ENCODE data around the gene NDUFB7.
"Not testable (repeated sequence)": the region's sequence is repeated elsewhere in the genome, so short reads cannot be mapped to it uniquely, and the experiment has no call there.

Gene NDUFB7

DNA sequence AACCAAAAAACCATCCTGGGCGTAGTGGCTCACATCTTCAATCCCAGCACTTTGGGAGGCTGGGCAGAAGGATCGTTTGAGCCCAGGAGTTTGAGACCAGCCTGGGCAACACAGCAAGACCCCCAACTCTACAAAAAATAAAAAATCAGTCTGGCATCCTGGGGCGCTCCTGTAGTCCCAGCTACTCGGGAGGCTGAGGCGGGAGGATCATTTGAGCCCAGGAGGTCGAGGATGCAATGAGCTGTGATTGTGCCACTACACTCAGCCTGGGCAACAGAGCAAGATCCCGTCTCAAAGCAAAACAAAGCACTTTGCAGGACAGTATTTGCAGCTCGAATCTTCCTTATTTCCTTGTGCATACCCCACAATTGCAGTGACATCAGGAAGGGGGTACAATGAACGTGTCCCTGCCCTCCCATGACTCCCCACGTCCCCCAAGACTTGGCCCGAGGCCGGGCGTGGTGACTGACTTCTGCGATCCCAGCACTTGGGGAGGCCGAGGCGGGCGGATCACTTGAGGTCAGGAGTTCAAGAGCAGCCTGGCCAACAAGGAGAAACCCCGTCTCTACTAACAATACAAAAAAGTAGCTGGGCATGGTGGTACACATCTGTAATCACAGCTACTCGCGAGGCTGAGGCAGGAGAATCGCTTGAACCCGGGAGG, 870 bp downstream of the NDUFB7 start:
- no peak for DNase-seq (ENCODE audit: low read depth)

DNA sequence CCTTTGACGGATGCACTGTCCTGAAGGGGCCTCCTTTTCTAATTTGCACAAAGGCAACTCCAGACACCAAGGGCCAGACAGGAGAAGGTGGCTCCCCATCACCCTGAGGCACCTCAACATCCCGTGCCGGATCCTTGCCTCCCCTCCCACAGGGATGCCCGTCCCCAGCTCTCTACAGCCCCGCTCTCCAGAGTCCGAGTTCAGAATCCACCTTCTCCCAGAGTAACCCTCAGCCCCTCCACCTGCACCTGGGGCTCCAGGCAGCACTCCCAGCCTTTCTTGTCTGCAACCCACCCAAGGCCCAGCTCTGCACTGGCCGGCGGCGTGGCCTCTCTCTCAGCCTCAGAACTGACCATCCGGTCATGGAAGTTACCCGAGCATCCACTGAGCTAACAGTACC, 4.8 kb downstream of the NDUFB7 start:
- no peak for DNase-seq (ENCODE audit: low read depth)

- DNase-seq (ENCODE audit: low read depth), result no peak
These were observed 5.2 kb downstream of the NDUFB7 start for GRCh38 chr19:14566712-14567077.

DNA sequence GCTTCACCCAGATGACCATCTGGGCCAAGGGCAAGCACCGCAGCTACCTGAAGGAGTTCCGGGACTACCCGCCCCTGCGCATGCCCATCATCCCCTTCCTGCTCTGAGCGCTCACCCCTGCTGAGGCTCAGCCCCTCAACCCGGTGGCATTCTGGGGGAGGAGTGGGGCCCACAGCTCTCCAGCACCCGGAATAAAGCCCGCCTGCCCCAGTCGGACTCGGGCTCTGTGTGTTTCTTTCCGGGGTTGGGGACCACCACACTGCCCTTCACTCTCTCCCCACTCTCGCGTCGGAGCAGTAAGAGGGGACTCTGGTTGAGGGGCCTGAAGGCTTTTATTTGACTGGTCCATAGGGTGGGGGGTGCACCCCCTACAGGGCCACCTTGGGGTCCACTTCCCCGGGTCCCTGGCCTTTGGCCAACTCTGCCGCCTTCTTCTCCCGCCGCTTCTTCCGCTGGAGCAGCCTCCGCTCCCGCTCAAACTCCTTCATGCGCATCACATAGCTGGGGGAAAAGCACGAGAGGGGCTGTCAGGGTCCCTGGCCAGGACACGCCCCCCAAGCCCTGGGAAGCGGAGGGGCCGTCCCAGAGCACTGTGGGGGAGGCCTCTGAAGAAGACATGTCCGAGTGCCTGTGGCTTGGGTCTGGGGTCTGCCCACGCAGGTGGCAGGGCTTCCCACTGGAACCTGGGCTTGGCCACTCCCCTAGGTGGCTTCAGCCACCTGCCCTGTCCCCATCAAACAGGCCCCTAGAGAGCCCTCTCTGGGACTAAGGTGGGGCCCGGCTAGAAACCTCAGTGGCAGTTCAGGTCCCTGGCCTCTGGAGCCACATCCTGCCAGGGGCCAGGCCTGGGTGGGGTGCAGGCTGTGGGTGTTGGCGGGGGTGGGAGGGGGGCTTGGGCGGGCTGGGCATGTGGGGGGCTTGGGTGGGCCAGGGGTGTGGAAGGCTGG, 5.8 kb downstream of the NDUFB7 start:
- no peak for DNase-seq (ENCODE audit: low read depth)

GRCh38 chr19:14565298-14565679, 6.6 kb downstream of the NDUFB7 start:
- no peak for DNase-seq (ENCODE audit: low read depth)

GRCh38 chr19:14564652-14565297, 7.1 kb downstream of the NDUFB7 start:
- DNase-seq (ENCODE audit: low read depth), result not testable (repeated sequence)

DNA sequence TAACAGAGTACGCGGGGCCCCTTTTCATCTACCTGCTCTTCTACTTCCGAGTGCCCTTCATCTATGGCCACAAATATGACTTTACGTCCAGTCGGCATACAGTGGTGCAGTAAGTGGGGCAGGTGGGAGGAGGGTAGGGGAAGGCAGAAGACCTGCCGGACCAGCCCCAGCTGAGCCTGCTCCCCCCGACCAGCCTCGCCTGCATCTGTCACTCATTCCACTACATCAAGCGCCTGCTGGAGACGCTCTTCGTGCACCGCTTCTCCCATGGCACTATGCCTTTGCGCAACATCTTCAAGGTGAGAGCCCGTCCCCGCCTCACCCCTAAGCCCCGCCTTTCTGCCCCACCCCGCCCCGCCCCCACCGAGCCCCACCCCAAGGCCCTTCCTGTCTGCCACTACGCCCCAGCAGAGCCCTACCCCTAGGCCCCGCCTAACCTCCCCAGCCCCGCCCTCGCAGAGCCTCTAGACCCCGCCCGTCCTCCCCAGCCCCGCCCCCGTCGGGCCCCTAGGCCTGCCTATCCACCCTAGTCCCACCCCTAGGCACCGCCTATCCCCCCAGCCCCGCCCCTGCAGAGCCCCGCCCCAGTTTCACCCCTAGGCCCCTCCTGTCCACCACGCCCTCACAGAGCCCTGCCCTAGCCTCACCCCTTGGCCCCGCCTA, 7.7 kb downstream of the NDUFB7 start:
- no peak for DNase-seq (ENCODE audit: low read depth)

GRCh38 chr19:14563590-14563926, 8.3 kb downstream of the NDUFB7 start:
- DNase-seq (ENCODE audit: low read depth), result no peak

DNA sequence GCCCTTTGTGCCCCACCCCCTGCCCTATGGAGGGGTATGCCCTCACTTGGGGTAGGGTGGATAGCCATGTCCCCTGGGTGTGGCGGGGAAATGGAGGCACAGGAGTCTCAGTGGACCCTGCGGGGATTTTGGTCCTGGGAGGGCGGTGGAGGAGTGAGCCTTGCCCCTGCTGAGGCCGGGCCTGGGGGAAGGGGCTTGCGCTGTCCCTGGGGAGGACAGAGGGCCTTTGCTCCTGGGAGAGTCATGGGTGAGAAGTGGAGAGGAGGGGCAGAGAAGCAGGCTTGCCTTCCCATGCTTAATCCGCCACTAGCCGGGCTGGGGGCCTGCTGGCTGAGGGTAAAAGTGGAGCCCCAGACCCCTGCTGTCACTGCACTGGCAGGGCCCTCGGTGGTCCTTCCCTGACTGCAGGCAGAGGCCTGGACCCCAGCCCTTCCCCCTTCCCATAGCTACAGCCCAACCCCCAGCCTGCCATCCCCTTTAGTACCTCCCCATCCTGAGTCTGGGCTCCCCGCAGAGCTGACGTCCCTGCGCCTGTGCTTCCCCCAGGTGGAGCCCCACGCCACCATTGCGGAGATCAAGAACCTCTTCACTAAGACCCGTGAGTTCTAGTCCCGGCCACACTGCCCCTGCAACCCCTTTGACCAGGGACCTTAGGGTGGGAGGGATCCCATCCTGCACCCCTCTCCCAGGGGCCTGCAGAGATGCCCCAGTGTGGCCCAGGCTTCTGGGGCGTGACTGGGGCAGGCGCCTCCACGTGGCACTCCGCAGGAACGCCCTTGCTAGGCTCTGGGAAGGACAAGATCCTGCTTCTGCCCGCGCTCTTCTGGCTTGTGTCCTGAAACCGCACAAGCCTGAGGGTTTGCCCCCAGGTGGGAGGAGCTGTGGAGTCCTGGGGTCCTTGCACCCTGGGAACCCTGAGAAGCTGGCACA, 8.9 kb downstream of the NDUFB7 start:
- DNase-seq (ENCODE audit: low read depth), result no peak

DNA sequence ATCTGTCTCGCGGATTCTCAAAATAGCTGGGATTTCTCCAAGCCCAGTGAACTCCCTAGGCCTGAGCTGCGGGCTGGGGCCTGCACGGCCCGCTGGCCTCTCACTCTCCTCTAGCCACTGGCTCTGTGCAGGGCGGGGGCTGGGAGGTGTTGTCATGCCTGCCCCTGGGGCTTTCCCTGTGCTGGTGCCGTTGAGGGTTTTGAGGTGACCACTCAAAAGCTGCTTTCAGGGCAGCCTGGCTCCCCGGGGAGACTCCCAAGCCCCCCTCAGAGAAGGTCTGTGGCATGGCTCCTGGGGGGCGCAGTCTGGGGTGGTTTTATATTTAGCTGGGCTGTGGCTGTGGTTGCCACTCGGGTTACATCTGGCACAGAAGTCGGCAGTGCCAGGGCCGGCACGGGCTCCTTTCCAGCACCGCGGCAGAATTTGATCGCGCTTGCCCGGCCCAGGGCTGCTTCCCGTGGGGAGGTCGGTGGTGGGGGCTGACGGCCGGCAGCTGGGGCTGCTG, 10.0 kb downstream of the NDUFB7 start:
- no peak for DNase-seq (ENCODE audit: low read depth)

DNA sequence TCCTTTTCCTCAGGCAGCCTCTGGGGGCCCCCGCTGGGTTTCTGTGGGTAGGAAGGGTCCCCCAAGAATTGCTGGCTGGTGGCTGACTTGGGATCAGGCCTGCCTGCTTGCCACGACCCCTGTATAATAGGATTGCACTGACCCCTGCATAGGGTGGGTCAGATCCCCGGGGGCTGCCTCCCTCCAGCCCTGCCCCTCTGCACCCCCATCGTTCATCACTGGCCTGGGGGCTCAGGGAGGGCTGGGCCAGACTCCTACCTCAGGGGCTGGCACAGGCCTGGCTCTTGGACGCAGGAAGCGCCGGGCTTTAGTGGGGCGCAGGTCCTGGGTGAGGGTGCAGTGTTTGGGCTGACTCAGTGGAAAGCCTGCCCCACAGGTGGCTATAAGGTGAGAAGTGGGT, 10.6 kb downstream of the NDUFB7 start:
- no peak for DNase-seq (ENCODE audit: low read depth)

DNA sequence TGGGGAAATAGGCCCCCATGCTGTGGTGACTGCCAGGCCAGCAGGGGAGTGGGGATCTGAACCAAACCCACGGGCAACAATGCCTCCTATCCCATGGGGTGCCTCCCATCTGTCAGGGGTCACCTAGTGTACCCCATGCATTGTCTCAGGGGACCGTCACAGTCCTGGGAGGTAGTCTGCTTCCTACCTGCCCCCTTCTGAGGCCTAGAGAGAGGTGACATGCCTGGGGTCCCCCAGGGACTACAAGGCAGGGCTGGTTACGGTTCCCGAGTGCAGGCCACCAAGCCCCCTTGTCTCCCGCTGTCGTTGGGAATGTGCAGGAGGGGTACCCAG, 11.1 kb downstream of the NDUFB7 start:
- DNase-seq (ENCODE audit: low read depth), result no peak

DNA sequence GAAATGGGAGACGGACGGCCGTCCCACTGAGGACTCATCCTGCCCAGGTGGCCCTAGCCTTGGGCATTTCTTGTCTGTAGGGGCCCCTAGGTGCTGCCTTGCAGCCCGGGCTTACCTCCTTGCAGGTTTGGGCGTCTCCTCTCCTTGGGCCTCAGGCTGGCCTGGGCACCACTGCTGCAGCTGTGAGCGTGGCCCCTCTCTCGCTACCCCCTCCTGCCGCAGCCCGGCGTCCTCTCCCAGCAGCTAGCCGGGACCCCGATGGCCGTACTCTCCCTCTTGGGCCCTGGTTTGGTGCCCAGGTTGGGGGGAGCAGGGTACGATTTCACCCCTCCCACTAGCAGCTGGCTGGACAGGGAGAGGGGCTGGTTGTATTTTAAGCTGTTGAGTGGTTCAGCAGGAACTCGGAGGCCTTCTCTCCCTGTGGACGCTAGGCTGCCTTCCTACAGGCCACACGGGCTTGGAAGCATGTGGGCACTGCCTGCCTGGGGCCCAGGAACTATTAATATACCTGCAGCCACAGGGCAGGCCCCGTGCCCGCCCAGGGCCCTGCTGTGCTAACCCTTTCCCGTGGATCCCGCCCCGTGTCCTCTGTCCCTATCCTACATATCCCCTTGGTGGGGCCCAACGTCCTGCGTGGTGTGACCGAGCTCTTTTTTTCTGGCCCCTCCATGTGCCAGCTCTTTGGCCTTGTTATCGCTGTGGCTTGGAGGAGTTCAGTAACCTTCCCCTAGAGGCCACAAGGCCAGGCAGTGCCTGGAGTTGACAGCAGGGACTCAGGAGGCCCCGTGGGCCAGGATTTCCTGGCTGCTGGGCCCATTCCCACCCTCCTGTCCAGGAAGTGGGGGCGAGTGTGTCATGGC, 11.7 kb downstream of the NDUFB7 start:
- no peak for DNase-seq (ENCODE audit: low read depth)

DNA sequence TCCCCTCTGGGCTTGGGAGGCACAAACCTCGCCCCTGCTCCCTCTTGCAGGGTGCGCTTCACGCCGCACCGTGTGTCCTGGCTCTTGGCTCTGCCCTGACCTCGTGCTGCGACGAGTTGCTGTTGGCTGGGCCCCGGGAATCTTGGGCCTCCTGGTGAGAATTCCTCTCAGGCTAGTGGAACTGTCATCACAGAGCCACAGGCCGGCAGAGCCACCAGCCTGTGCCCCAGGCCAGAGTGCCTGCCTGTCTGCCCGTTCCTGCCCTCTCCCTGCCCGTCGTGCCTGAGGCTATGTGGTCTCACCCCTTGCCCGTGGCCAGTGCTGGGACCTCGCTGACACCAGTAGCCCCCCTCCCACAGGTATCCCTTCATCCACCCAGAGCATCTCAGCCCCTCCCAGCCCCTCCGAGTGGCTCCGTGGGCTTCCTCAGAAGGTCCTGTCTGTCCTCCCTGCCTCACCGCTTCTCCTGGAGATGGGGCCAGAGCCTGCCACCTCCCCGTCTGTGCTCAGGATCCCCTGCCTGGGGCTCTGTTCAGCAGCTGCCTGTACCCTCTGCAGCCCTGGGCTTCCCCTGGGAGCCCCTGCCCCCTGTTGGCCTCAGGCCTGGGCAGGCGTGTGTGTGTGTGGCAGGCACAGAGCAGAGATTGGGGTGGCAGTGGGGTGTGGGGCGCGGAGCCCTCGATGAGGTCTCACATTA, 13.3 kb downstream of the NDUFB7 start:
- no peak for DNase-seq (ENCODE audit: low read depth)

DNA sequence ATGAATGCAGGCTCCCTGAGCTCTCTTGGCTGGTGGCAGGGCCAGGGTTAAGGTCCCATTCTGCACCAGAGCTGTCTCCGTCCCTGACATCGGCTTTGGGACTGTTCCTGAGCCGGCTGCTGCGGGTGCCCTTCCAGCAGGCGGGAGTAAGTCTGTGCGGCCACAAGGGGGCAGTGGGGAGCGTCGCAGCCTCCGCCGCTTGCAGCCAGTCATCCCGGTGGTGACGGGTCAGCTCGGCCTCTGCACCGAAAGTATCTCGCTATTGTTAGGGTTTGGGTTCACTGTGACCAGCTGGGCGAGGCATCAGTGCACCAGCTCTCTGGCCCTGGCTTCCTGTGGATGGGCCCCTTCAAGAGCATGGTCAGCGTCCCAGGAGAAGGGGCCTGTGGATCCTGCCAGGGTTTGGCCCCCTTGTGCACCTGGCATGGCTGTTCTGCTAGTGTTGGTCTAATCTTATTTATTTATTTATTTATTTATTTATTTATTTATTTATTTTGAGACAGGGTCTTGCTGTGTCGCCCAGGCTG, 15.1 kb downstream of the NDUFB7 start:
- peak; percentile 44 for DNase-seq (ENCODE audit: low read depth)

DNA sequence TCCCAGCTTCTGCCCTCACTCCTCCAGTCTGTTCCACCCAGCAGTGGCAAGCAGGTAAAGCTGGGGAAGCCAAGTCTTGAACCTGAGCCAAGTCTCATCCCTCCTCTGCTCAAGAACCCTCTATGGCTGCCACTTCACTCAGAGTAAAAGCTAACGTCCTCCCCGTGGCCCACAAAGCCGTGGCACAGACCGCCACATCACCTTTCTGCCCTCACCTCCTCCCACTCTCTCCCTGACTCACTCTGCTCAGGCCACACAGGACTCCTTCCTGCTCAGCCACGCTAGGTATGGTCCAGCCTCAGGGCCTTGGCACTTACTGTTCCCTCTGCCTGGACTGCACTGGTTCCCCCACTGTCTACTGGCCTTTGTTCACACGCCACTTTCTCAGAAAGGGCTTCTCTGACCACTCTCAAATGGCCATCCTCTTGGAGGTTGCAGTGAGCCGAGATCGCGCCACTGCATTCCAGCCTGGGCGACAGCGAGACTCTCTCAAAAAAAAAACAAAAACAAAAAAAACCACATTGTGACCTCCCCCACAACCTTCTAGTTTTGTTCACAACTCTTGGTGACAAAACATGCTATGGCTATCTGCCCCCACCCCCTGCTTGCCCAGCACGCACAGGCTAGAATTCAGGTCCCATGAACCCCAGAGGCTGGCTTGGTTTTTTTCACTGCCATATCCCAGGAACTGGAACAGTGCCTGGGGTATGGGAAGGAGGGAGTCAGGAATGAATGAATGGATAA, 15.8 kb downstream of the NDUFB7 start:
- no peak for DNase-seq (ENCODE audit: low read depth)

GRCh38 chr19:14554382-14554812, 17.5 kb downstream of the NDUFB7 start:
- no peak for DNase-seq (ENCODE audit: low read depth)

GRCh38 chr19:14553939-14554243, 18.0 kb downstream of the NDUFB7 start:
- no peak for DNase-seq (ENCODE audit: low read depth)

Measured in stimulated activated CD8-positive, alpha-beta memory T cell treated with anti-CD3 and anti-CD28 coated beads, Interleukin-12 subunit alpha, Interleukin-12 subunit beta, amount 100 ng/mL, for 4 hours (primary cell).